Omental fat pad (tissue), 4 donors: Measurements from ENCODE around the gene RSRC1. TPM values are rescaled to one million over a fixed set of nuclear protein-coding genes. Genes with fewer than 3 reads are reported as not detected.

ENCODE experiments used
- ATAC-seq: fragments of 150-250 bp; one replicate; pipeline ENCODE4 v1.9.1; 2016; ENCODE audit warnings: mild to moderate bottlenecking, moderate library complexity; ENCODE audit not compliant: low FRiP score
- DNase-seq: peaks from one replicate; pipeline ENCODE4 v3.0.0-alpha.2; 2019; ENCODE audit warnings: low spot score
- total RNA-seq, 4 donors: library from RNA; depleted of rRNA; stranded (reverse); fragments of >200 nt; gene quantifications; one replicate each; pipeline ENCODE4 v1.1.0, GENCODE V29; 2016
- TF ChIP-seq, protein P1 (sequence below), 3 donors: fragments of 450-650 bp; IDR thresholded peaks; one replicate each; pipeline ENCODE4 v1.5.1; 2016 to 2017; ENCODE audit warnings: antibody characterized with exemption in 3 of 3, mild to moderate bottlenecking in 3 of 3, moderate library complexity in 2 of 3

RSRC1 gene
- total RNA-seq, 4 donors from 2014 or later = 30.7 to 48.9 (median 40.9) TPM

GRCh38 chr3:158134363-158134762 lies 24.5 kb downstream of the RSRC1 start:
- ATAC-seq (no peak), DNase-seq (no peak)
- TF ChIP-seq, protein P1, sequence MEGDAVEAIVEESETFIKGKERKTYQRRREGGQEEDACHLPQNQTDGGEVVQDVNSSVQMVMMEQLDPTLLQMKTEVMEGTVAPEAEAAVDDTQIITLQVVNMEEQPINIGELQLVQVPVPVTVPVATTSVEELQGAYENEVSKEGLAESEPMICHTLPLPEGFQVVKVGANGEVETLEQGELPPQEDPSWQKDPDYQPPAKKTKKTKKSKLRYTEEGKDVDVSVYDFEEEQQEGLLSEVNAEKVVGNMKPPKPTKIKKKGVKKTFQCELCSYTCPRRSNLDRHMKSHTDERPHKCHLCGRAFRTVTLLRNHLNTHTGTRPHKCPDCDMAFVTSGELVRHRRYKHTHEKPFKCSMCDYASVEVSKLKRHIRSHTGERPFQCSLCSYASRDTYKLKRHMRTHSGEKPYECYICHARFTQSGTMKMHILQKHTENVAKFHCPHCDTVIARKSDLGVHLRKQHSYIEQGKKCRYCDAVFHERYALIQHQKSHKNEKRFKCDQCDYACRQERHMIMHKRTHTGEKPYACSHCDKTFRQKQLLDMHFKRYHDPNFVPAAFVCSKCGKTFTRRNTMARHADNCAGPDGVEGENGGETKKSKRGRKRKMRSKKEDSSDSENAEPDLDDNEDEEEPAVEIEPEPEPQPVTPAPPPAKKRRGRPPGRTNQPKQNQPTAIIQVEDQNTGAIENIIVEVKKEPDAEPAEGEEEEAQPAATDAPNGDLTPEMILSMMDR (IDR thresholded peaks at IDR 0.05) = no peak

GRCh38 chr3:158140396-158140795 lies 30.5 kb downstream of the RSRC1 start:
- no peak for DNase-seq
- ATAC-seq = no peak
- TF ChIP-seq, protein P1 (IDR thresholded peaks at IDR 0.05) = no peak

DNA sequence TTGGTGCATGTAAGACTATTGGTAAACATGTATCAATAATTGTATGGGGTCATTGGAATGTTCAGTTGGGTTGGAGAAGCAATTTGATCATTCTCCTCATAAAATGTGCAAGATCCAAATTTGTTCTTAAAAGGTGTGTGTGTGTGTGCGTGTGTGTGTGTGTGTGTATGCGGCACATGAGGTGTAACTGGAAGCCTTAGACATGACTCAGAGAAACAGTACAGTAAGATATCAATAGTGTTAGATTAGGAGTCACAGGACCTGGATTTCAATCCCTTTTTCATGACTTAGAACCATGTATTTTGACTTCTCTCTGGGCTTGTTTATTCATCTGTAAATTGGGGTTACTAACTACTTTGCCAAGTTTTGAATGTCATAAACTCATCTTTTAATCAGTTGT lies 38.3 kb downstream of the RSRC1 start:
- no peak for DNase-seq
- TF ChIP-seq, protein P1 (IDR thresholded peaks at IDR 0.05) = no peak
- ATAC-seq = no peak

GRCh38 chr3:158152186-158152585 lies 42.3 kb downstream of the RSRC1 start:
- DNase-seq (no peak), ATAC-seq (no peak)
- TF ChIP-seq, protein P1 (IDR thresholded peaks at IDR 0.05) = no peak

GRCh38 chr3:158158969-158159368 lies 49.1 kb downstream of the RSRC1 start:
- ATAC-seq = no peak

GRCh38 chr3:158159714-158160113 lies 49.8 kb downstream of the RSRC1 start:
- ATAC-seq = no peak
- no peak for DNase-seq
- TF ChIP-seq, protein P1 (IDR thresholded peaks at IDR 0.05) = no peak

More at GRCh38 chr3:158158969-158159368, 49.1 kb downstream of the RSRC1 start:
- TF ChIP-seq, protein P1 (IDR thresholded peaks at IDR 0.05) = no peak
- no peak for DNase-seq

DNA sequence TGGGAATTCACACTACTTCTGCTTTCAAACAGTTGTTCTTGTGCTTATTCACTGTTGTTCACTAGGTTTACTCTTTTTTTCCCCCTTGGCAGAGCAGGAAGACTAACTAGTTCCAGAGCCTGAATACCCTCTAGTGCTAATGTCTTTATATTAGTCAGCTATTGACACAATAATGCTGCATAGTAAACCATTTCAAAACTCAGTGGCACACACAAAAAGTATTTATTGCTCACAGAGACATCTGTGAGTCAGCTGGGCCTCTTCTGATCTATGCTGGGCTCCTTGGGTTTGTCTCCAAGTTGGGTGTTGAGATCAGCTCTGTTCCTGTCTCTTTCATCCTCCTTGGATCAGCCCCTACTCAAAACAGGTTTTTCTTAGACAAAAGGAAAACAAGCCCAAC lies 51.1 kb downstream of the RSRC1 start:
- TF ChIP-seq, protein P1 (IDR thresholded peaks at IDR 0.05) = no peak
- DNase-seq = no peak

More for the DNA sequence above, 51.1 kb downstream of the RSRC1 start:
- ATAC-seq = no peak
